Left lung (tissue), 10 donors: ENCODE measurements around the gene TMEM205. TPM values are rescaled to one million over a fixed set of nuclear protein-coding genes. Genes with fewer than 3 reads are reported as not detected.

Experiments
- ATAC-seq: fragments of 200-7000 bp; cut with Tn5 transposase; one replicate; pipeline ENCODE4 v1.9.1; 2020; ENCODE audit warnings: moderate library complexity
- DNase-seq, 4 donors: peaks; one replicate each; pipeline ENCODE4 v3.0.0-alpha.2; 2013 to 2020
- H3K27ac ChIP-seq, 2 donors: fragments of 200-600 bp; sonication (generic) in 1 of 2; one replicate each; pipeline versions ENCODE4 v1.5.0 to v1.8.0; 2020 to 2021
- H3K27me3 ChIP-seq, 2 donors: fragments of 200-600 bp; sonication (generic) in 1 of 2; one replicate each; pipeline versions ENCODE4 v1.5.0 to v1.8.0; 2020 to 2021
- H3K36me3 ChIP-seq, 2 donors: fragments of 200-600 bp; sonication (generic) in 1 of 2; one replicate each; pipeline versions ENCODE4 v1.5.0 to v1.8.0; 2020 to 2021
- H3K4me1 ChIP-seq, 2 donors: fragments of 200-600 bp; one replicate each; pipeline ENCODE4 v1.8.0; 2021
- H3K4me3 ChIP-seq, 2 donors: fragments of 200-600 bp; sonication (generic) in 1 of 2; one replicate each; pipeline versions ENCODE4 v1.5.0 to v1.8.0; 2020 to 2021; ENCODE audit warnings: mild to moderate bottlenecking in 1 of 2
- H3K9me3 ChIP-seq, 2 donors: fragments of 200-600 bp; sonication (generic) in 1 of 2; one replicate each; pipeline versions ENCODE4 v1.5.0 to v1.8.0; 2020 to 2021
- intact Hi-C, 2 donors: fragments of 100-400 bp; cut with DNase I; formaldehyde crosslinking; loops; one replicate each; pipeline versions ENCODE4 v1.11.2 to v1.14.2; 2022
- polyA plus RNA-seq, 6 donors: library from polyadenylated mRNA; unstranded; fragments of 120-200 nt; gene quantifications; one replicate each; pipeline ENCODE4 v1.2.1, GENCODE V29; 2013; ENCODE audit not compliant: insufficient read length in 6 of 6
- total RNA-seq, 2 donors: library from RNA; stranded (reverse); fragmentation: NEBNext Ultra II Directional; extraction: Animal tissue kit (Norgen Biotek cat#: 25700); gene quantifications; one replicate each; pipeline ENCODE4 v1.2.1, GENCODE V29; 2021
- TF ChIP-seq, protein P1 (sequence below), 2 donors: fragments of 200-600 bp; sonication (generic) in 1 of 2; IDR thresholded peaks; one replicate each; pipeline versions ENCODE4 v1.5.0 to v1.8.0; 2021; ENCODE audit warnings: antibody characterized with exemption in 2 of 2
- donor health status: DM: no; HTN: yes; CAD: no.
- donor health status: DM: no; HTN: no; CAD: no.

TMEM205 gene
- total and polyA plus RNA-seq, 8 donors, result 71.4 to 88.0 (median 79.0) TPM

DNA sequence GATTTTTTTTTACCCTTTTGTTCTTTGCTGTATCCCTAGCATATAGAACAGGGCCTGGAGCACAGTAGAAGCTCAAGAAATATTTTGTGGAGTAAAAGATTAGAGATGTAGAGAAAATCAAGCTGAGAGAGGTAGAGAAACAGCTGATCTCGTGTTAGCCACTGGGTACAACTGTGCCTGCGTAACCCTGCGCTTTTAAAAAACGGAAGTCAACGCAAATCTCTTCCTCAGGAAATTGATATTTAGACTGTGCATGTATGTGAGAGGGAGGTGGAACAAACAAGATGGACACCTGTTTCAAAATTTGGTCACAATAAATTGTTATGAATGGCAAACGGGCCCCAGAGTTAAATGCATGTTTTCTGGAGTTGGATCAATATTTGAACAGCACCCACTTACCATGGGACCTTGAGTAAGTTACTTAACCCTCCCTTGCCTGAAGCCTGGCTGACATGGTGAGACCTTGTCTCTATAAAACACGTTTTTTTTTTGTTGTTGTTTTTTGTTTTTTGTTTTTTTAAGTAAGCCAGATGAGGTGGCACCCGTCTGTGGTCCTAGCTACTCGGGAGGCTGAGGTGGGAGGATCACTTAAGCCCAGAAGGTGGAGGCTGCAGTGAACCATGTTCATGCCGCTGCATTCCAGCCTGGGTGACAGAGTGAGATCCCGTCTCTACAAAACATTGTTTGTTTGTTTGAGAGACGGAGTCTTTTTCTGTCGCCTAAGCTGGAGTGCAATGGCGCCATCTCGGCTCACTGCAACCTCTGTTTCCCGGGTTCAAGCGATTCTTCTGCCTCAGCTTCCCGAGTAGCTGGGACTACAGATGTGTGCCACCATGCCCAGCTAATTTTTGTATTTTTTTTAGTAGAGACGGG, 41.3 kb upstream of the TMEM205 start:
- TF ChIP-seq, protein P1, sequence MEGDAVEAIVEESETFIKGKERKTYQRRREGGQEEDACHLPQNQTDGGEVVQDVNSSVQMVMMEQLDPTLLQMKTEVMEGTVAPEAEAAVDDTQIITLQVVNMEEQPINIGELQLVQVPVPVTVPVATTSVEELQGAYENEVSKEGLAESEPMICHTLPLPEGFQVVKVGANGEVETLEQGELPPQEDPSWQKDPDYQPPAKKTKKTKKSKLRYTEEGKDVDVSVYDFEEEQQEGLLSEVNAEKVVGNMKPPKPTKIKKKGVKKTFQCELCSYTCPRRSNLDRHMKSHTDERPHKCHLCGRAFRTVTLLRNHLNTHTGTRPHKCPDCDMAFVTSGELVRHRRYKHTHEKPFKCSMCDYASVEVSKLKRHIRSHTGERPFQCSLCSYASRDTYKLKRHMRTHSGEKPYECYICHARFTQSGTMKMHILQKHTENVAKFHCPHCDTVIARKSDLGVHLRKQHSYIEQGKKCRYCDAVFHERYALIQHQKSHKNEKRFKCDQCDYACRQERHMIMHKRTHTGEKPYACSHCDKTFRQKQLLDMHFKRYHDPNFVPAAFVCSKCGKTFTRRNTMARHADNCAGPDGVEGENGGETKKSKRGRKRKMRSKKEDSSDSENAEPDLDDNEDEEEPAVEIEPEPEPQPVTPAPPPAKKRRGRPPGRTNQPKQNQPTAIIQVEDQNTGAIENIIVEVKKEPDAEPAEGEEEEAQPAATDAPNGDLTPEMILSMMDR (IDR thresholded peaks at IDR 0.05), result no peak
- Histone ChIP-seq H3K9me3 (peaks cover 0 to 10% of the 10 kb centered on the region in 2 donors), H3K27me3 (peaks cover 0 to 19% of the 10 kb centered on the region in 2 donors), H3K27ac (peak overlapping the region in 1 of 2 donors; percentile 53), H3K36me3 (no peaks in the 10 kb centered on the region), H3K4me1 (peaks cover 13 to 36% of the 10 kb centered on the region in 2 donors), H3K4me3 (no peak overlapping the region)
- DNase-seq (no peak), ATAC-seq (no peak)
- intact Hi-C loops, result no loop called here

DNA sequence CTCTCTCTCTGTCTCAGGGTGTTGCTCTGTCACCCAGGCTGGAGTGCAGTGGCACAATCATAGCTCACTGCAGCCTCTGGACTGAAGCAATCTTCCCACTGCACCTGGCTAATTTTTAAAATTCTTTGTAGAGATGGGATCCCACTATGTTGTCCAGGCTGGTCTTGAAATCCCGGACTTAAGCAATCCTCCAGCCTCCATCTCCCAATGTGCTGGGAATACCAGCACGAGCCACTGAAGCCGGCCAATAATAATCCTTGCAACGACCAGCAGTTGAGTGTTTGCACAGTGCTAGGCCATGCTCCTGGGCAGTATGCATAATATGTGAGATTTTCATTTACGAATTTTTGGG, 38.7 kb upstream of the TMEM205 start:
- Histone ChIP-seq H3K4me3 (no peak overlapping the region), H3K36me3 (no peaks in the 10 kb centered on the region), H3K27ac (no peak overlapping the region), H3K9me3 (no peaks in the 10 kb centered on the region), H3K4me1 (peaks cover 19 to 57% of the 10 kb centered on the region in 2 donors), H3K27me3 (peaks cover 0 to 27% of the 10 kb centered on the region in 2 donors)
- DNase-seq, result no peak
- ATAC-seq, result no peak
- intact Hi-C loops, result no loop called here
- TF ChIP-seq, protein P1 (IDR thresholded peaks at IDR 0.05), result no peak

DNA sequence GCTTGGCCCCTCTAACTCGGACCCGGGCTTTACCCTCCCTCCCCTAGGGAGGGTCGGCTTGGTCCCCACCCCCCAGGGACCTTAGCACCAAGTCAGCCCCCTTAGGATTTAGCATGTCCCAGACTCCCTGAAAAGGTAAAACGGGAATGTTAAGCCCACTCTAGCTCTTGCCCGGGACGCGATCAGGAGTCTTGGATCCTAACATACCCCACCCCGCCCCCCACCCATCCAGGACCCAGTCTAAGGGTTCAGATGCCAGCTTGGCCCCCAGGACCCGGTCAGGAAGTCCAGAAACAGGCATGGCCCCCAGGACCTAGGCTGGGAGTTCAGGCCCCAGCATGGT, 37.6 kb upstream of the TMEM205 start:
- H3K4me1 ChIP-seq, result peaks cover 19 to 68% of the 10 kb centered on the region in 2 donors
- no peaks in the 10 kb centered on the region for H3K9me3 ChIP-seq
- H3K4me3 ChIP-seq, result peak overlapping the region; percentile 38 to 51
- intact Hi-C loops, result no loop called here
- H3K27ac ChIP-seq, result peak overlapping the region; percentile 44 to 45
- TF ChIP-seq, protein P1 (IDR thresholded peaks at IDR 0.05), result no peak
- DNase-seq (no peak), ATAC-seq (no peak)
- no peaks in the 10 kb centered on the region for H3K36me3 ChIP-seq
- H3K27me3 ChIP-seq, result peaks cover 0 to 27% of the 10 kb centered on the region in 2 donors

DNA sequence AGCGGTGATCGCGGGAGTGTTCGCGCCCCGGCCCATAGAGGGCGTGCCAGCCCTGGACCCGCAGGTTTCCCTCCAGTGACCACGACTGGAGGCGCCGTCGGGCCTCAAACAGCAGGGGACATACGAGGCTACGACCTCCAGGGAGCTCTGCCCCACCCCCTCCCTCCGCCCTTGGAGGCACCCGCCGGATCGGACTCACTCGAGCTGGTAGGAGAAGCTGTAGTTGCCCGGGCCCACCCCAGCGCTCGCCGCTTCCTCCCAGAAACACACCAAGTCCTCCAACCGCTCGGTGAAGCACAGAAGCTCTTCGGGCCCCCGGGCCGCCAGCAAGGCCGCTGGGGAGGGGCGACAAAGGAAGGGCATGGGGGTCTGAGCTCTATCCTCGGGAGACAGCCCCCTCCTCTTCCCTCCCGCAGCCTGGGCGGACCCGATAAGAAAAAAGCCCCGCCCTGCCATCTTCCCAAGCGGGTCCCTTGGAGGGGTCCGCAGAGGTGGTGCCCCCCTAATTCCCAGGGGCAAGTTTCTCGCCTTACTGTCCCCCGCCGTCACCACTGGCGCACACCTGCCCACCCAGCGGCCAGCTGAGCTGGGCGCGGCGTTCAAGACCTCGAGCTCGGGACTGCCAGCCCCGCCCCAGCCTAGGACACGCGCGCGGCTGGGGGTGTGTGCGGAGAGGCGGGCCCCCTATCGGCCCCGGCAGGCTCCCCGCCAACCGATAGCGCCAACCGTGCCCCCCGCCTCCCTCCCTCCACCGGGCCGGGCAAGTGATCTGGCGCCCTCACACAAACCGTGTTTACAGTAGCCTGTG, 37.0 kb upstream of the TMEM205 start:
- TF ChIP-seq, protein P1 (IDR thresholded peaks at IDR 0.05), result peak; percentile 63 to 77
- no peaks in the 10 kb centered on the region for H3K36me3 ChIP-seq
- intact Hi-C loops, result no loop called here
- no peak overlapping the region for H3K27ac ChIP-seq
- H3K4me3 ChIP-seq, result peak overlapping the region; percentile 38 to 51
- H3K27me3 ChIP-seq, result peaks cover 0 to 27% of the 10 kb centered on the region in 2 donors
- ATAC-seq (peak; percentile 32), DNase-seq (peak in 2 of 4 donors; percentile 74 to 94)
- H3K9me3 ChIP-seq, result no peaks in the 10 kb centered on the region
- peaks cover 19 to 74% of the 10 kb centered on the region in 2 donors for H3K4me1 ChIP-seq
